Peyer's patch (tissue), 4 donors: Measurements from ENCODE around the gene ZNF827.

ENCODE experiments used
- CTCF ChIP-seq, 6 experiments: fragments of 450-650 bp in 4 of 6; fragments of 200-600 bp in 2 of 6; sonication (generic) in 1 of 6; IDR thresholded peaks; one replicate each; pipeline ENCODE4 v1.5.1; 2017 to 2019; ENCODE audit warnings: antibody characterized with exemption in 6 of 6, mild to moderate bottlenecking in 3 of 6, moderate library complexity in 1 of 6
- POLR2A ChIP-seq, 2 donors: fragments of 450-650 bp; IDR thresholded peaks; one replicate each; pipeline ENCODE4 v1.5.1; 2017; ENCODE audit warnings: antibody characterized with exemption in 2 of 2, mild to moderate bottlenecking in 2 of 2, moderate library complexity in 2 of 2

- no peak for TF ChIP-seq CTCF (IDR thresholded peaks at IDR 0.05)
- TF ChIP-seq POLR2A (IDR thresholded peaks at IDR 0.05) = no peak
These were observed 216.1 kb downstream of the ZNF827 start for GRCh38 chr4:145722561-145722960.
